Right forelimb (tissue), 1 donor: ENCODE measurements around the gene LTC4S.
"Not testable (repeated sequence)": the region's sequence is repeated elsewhere in the genome, so short reads cannot be mapped to it uniquely, and the experiment has no call there.

Experiments used
- DNase-seq: peaks from one replicate; pipeline ENCODE4 v3.0.0-alpha.2; 2018

The LTC4S gene

DNA sequence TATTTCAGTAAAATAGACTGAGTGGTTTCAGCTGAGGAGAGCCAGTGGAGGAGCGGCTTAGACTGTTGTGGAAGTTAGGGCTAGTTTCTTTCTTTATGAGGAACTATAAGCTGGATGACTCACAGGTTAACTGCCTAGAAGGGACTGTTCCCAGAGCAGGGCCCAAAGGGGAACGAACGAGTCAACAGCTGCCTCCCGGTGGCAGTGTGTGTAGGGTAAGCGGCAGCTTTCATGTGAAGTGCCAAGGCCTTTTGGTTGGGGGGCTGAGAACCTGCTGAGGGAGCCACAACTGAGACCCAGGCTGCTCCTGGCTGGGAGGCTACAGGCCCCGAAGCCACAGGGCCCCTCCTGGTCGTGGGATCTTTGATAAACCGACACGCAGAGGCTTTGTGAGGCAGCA lies 33.9 kb downstream of the LTC4S start:
- no peak for DNase-seq

DNA sequence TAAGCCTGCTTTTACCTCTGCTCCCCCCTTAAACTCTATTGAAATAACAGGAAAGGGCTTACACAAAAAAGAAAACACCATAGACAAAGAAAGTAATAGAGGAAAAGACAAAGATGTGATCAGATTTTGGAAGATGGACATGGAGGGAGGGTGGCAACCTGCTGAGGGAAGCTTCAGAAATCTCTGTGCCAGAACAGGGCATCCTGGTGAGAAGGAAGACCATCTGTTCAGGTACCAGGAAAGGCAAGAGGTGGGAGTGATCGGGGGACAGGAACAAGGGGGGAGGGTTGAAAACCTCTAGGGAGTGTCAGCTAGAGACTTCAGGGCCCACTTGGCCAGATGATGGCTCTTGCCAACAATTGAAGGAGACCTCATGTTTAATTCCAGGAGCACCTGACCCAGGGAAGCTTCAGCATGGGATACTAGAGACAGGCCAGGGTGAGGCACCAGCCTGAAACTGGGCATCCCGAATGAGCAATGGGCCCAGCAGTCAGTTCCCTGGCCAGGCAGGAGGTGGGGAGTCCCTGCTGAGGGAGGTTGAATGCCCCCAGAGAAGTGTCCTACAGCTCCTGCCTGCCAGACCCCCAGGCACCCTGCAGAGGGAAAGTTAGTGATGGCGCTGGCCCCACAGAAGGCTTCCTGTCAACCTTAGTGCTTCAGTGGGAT lies 35.1 kb downstream of the LTC4S start:
- DNase-seq: no peak

DNA sequence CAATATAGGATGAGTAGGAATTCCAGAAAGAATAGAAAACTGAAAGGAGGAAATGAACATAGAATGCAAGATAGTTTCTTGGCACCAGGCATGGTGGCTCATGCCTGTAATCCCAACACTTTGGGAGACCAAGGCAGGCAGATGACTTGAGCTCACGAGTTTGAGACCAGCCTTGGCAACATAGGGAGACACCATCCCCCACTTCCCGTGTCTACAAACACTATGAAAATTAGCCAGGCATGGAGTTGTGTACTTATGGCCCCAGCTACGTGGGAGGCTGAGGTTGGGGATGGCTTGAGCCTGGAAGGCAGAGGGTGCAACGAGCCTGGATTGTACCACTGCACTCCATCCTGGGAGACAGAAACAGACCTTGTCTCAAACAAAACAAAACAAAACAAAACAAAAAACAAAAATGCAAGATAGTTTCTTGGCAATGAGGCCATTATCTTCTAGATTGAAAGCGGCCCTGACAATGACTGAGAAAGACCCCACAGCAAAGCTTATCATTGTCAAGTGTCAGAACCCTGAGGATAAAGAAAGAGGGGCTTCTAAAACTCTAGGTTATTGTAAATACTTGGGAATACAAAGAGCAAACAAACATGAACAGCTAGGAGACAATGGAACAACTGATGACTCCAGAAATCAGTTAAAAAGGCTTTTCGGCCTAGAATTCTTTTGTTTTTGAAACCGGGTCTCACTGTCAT lies 36.1 kb downstream of the LTC4S start:
- no peak for DNase-seq

DNA sequence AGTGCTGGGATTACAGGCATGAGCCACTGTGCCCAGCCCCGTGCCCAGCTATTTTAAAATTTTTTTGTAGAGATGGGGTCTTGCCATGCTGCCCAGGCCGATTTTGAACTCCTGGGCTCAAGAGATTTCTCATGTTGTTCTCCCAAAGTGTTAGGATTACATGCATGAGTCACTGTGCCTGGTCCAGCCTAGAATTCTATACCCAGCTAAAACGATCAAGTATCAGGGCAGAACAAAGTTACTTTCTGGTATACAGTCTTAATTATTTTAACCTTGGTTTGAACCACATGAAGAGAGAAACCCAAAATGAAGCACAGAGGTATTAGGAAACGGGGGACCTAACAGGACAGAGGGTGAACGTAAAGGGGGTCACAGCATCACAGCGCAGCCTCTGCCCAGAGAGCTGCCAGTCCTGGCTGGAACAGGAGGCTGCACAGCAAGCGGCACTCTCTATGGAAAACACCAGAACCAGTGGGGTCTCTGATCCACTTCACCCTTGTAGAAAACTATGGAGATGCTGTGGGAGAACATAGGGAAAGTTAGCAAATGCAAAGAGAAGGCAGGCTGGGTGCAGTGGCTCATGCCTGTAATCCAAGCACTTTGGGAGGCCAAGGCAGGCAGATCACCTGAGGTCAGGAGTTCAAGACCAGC lies 37.2 kb downstream of the LTC4S start:
- no peak for DNase-seq

DNA sequence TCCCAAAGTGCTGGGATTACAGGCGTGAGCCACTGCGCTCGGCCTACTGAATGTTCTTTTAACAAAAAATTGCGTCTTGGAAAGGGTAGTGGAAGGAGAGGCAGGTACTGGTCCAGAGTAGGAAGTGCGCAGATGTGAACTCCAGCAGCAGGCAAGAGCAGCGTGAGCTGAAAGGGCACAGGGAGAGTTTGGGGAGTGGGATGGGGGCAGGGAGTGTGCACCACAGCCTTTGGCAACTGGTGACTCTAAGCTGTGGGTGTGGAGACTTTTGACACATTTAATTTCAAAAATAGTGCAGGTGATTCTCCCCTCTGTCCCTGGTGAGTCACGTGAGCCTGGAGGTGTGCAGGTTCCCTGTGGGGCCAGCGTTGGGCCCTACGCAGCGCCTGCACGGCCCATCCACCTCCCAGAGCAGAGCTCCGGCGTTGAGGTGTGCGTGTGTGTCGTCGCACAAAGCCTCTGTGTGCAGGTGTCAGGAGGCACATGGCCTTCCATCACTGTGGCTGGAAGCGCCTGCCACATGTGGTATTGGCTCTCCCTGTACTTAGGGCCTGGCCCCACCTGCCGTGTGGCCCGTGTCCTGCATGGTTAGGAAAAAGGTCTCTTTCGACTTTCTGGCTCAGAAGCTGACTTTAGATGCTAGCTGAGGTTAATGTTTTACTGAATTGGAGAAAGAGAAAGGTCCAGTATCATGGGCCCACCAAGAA lies 38.4 kb downstream of the LTC4S start:
- no peak for DNase-seq

DNA sequence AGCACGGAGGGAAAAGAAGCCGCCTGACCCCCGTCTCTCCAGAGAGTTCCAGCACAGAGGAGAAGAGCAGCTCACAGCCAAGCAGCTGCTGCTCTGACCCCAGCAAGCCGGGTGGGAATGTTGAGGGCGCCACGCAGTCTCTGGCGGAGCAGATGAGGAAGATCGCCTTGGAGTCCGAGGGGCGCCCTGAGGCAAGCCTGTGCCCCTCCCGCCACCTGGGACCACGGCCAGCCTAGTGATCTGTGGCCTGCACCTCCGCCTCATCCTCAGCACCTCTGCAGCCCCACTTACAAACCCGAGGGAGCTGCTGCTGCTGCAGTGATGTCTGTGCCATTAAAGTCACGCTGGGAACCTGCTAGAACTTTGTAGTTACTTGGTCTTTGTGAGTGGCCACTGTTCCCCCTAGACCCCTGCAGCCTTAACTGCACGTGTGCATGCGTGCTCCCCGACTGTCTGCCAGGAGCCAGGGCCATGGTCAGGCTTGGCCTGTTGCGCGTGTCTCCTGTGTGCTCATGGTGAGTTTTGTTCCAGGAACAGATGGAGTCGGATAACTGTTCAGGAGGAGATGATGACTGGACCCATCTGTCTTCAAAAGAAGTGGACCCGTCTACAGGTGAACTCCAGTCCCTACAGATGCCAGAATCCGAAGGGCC lies 39.4 kb downstream of the LTC4S start:
- DNase-seq: no peak

DNA sequence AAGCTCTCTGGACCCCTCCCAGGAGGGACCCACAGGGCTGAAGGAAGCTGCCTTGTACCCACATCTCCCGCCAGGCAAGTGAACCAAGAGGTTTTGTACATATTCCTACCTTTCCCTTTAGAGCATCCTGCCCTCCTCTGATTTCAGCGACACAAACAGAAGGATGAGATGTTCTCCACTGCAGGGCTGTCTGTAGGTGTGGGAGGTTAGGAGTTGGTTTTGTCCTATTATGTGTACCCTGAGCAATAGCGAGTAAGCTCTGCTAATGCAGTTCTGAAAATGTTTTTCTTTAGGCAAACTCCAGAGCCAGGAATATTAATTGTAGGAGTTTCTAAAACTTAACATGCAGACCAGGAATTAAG lies 39.9 kb downstream of the LTC4S start:
- DNase-seq: no peak

DNA sequence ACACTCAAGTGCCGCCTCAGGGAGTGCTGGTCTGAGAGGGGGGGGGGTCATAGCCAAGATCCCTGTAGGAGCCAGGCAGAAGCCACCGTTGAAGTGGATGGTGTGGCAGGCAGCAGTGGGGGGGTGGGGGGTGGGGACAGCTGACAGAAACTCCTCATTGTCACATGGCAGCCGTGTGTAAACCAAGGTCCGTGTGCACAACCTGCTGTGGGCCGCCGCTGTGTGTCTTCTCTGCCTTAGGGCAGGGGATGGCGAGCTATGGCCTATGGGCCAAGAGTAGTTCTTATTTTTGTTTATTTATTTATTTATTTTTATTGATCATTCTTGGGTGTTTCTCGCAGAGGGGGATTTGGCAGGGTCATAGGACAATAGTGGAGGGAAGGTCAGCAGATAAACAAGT lies 40.3 kb downstream of the LTC4S start:
- DNase-seq: no peak

DNA sequence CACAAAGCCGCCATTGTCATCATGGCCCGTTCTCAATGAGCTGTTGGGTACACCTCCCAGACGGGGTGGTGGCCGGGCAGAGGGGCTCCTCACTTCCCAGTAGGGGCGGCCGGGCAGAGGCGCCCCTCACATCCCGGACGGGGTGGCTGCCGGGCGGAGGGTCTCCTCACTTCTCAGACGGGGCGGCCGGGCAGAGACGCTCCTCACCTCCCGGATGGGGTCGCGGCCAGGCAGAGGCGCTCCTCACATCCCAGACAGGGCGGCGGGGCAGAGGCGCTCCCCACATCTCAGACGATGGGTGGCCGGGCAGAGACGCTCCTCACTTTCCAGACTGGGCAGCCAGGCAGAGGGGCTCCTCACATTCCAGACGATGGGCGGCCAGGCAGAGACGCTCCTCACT lies 41.1 kb downstream of the LTC4S start:
- not testable (repeated sequence) for DNase-seq

DNA sequence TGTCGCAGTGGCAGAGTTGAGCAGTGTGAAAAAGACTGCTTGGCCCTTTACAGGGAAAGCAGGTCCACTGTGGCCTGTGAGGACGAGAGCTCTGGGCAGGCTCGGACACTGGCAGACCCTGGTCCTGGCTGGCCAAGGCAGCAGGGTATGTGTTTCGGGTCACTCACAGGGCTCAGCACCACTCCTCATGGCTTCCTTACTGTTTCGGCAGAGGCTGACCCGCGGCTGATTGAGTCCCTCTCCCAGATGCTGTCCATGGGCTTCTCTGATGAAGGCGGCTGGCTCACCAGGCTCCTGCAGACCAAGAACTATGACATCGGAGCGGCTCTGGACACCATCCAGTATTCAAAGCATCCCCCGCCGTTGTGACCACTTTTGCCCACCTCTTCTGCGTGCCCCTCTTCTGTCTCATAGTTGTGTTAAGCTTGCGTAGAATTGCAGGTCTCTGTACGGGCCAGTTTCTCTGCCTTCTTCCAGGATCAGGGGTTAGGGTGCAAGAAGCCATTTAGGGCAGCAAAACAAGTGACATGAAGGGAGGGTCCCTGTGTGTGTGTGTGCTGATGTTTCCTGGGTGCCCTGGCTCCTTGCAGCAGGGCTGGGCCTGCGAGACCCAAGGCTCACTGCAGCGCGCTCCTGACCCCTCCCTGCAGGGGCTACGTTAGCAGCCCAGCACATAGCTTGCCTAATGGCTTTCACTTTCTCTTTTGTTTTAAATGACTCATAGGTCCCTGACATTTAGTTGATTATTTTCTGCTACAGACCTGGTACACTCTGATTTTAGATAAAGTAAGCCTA lies 42.6 kb downstream of the LTC4S start:
- DNase-seq: no peak

DNA sequence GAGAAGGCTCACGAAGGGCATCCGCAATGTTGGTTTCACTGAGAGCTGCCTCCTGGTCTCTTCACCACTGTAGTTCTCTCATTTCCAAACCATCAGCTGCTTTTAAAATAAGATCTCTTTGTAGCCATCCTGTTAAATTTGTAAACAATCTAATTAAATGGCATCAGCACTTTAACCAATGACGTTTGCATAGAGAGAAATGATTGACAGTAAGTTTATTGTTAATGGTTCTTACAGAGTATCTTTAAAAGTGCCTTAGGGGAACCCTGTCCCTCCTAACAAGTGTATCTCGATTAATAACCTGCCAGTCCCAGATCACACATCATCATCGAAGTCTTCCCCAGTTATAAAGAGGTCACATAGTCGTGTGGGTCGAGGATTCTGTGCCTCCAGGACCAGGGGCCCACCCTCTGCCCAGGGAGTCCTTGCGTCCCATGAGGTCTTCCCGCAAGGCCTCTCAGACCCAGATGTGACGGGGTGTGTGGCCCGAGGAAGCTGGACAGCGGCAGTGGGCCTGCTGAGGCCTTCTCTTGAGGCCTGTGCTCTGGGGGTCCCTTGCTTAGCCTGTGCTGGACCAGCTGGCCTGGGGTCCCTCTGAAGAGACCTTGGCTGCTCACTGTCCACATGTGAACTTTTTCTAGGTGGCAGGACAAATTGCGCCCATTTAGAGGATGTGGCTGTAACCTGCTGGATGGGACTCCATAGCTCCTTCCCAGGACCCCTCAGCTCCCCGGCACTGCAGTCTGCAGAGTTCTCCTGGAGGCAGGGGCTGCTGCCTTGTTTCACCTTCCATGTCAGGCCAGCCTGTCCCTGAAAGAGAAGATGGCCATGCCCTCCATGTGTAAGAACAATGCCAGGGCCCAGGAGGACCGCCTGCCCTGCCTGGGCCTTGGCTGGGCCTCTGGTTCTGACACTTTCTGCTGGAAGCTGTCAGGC lies 43.6 kb downstream of the LTC4S start:
- DNase-seq: no peak

DNA sequence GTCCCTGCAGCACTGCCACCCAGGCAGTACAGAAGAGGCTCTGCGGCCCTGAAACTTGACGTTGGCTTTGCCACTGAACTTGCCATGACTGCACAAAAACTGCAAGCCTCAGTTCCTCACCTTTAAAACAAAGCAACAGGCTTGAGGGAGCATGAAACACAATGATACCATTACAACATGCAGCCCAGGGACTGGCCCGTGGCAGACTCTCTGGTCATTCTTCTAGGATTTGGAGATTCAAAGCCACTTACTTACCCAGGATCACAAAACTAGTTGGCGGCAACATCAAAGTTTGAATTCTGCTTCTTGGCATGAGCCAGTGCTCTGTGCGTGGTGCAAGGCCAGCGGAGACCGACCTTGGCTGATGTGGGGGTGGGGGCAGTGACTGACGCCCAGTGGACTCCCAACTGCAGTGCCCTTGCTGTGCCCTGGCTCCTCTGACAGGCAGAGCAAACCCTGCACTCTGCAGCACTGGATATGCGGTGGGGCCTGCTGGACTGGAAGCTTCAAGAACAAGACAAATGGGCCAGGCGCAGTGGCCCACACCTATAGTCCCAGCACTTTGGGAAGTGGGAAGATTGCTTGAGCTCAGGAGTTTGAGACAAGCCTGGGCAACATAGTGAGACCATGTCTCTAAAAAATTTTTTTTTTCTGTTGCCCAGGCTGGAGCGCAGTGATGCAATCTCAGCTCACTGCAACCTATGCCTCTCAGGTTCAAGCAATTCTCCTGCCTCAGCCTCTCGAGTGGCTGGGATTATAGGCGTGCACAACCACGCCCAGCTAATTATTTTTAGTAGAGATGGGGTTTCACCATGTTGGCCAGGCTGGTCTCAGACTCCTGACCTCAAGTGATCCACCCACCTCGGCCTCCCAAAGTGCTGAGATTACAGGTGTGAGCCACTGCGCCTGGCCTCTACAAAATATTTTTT lies 45.8 kb downstream of the LTC4S start:
- no peak for DNase-seq

DNA sequence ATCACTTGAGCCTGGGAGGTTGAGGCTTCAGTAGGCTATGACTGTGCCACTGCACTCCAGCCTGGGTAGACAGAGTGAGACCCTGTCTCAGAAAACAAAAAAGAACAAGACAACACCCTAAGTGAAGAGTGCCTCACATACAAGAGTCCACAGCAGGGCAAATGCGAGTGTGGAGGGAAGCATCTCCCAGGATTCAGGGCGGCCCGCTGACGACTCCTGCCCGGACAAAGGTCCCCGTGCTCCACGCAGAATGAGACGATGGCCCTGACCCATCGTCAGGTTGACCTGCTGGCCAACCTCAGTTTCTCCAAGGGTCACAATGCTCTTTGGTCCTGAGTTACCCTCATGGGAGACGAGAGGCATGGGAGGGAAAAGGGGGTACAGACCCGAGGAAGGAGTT lies 46.5 kb downstream of the LTC4S start:
- DNase-seq: no peak

DNA sequence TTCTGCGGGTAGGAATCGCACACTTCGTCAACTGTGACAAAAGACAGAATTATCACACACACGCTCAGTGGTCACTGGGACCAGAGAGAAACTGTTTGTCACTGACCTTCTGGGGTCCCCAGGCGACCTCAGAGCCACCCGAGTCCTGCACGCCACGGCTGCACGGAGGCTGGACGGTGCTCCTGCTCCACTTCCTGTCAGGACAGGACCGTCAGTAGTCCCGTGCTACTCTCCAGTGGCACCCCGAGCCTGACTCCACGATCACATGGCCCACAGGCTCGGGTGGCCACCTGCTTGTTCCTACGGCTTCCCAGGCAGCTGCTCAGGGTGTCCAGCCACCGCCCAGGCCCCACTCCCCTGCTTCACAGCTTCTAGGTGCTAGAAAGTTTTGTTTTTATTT lies 47.0 kb downstream of the LTC4S start:
- DNase-seq: no peak

DNA sequence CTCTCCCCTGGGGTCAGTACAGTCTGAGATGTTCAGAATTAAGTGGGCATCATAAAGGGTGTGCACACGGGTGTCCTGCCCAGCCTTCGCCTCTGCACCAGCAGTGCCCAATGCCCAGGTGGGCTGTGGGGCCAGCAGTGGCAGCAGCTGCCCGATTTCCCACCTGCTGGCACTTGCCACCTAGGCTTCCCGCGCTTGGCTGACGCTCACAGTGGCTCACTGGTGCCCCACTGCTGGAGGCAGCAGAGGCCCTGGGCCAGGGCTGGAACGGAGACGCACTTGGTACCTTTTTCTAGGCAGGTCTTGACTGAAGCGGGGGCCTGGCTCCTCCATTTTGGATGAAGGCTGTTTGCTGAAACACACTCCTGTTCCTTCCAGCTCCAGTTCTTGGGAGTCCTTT lies 47.8 kb downstream of the LTC4S start:
- no peak for DNase-seq
